VCaP (cell line): ENCODE results near the gene NEU4.

Source experiments
- H3K27ac ChIP-seq: fragments of 450-650 bp; 2 replicates; pipeline ENCODE4 v1.5.1; 2017
- TF ChIP-seq, protein P1 (sequence below): fragments of 450-650 bp; conservative IDR thresholded peaks from 2 replicates; pipeline ENCODE4 v1.5.1; 2017; ENCODE audit warnings: mild to moderate bottlenecking, moderate library complexity

Gene NEU4

DNA sequence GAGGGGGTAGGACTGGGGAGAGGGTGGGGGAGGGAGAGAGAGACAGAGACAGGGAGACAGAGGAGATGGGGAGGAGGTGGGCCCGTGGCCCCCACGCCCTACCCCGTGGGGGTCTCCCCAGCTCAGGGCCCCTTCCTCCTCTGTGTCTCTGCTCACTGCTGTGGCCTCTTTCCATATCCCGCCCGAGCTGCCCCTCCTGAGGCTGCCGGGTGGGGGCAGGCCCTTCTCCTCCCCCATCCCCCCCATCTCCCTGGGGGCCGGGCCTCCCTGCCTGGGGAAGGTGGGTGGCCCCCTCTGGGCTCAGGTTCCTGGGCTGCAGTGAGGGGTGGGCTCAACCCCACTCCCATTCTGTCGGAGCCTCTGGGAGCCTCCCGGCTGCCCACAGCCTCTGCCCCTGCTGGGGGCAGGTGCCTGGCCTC lies 50.0 kb downstream of the NEU4 start:
- H3K27ac ChIP-seq, result no peak overlapping the region
- TF ChIP-seq, protein P1, sequence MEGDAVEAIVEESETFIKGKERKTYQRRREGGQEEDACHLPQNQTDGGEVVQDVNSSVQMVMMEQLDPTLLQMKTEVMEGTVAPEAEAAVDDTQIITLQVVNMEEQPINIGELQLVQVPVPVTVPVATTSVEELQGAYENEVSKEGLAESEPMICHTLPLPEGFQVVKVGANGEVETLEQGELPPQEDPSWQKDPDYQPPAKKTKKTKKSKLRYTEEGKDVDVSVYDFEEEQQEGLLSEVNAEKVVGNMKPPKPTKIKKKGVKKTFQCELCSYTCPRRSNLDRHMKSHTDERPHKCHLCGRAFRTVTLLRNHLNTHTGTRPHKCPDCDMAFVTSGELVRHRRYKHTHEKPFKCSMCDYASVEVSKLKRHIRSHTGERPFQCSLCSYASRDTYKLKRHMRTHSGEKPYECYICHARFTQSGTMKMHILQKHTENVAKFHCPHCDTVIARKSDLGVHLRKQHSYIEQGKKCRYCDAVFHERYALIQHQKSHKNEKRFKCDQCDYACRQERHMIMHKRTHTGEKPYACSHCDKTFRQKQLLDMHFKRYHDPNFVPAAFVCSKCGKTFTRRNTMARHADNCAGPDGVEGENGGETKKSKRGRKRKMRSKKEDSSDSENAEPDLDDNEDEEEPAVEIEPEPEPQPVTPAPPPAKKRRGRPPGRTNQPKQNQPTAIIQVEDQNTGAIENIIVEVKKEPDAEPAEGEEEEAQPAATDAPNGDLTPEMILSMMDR, result no peak

DNA sequence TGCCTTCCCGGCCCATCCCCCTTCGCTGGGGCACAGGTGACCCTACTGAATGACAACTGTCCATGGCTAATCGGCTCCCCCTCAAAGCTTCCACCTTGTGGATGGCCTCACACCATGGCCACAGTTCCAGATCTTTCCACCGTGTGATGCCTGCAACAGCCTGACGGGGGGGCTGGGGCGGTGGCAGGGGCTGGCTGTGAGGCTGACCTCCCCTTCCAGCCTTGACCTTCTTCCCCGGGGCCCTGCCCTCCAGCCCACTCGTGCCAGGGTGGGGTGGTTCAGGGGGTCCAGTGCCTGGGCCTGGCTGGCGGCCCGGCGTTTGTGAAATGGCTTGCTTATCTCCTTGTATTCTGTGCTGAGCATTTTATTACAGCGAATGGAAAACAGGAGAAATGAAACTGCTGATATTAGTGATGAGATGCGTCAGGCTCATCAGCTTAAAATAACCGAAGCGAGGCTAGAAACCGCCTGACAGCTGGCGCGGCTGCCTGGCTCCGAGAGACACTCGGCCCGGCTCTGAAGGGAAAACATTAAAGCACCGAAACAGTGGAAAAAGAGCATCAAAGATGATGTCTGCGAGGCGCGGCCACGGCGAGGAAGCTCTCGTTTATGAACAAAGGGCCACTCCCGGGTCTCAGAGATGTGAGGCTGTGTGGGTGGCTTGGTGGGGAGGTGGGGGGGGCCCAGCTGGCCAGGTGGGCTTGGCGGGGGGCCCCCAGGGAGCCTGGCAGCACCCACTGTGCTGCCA lies 50.6 kb downstream of the NEU4 start:
- no peak overlapping the region for H3K27ac ChIP-seq
- TF ChIP-seq, protein P1, result no peak; the same call in 1 of the 2 replicates

DNA sequence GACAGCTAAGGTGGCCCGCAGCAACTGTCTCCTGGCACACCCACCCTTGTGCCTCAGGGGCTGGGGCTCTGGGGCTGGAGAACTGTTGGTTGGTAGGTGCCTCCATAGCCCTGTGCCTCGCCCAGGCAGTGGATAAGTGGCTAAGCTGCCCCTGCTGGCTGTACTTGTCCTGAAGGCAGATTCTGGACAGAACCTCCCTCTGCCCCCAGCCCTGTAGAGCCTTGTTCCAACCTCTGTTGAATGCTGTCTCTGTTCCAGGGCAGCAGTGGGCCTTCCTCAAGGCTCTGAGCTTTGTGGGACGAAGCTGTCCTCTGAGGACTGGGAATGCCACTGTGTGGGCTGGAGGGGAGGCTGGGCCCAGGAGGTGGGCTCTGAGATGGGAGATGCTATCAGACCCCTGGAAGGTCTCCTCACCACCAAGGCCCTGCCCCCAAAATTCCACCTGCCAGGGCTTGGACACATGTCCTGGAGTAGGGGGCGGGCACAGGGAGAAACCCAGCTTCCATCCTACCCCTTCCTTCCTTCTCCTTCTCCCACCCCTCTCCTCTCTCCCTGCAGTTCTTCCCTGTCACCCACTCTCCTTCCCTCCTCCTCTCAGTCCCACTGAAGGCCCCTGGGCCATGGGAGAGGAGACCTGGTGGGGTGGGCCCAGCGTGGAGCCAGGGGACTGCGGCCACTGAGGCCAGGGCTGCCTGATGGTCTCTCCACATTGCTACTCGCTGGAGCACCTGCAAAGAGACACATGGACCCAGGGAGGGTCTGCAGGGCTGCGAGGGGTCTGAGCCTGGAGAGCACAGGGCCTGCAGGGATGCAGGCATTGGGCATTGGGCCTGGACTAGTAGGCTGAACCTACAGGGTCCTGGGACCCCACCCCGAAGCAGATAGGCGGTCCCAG lies 51.4 kb downstream of the NEU4 start:
- TF ChIP-seq, protein P1, result no peak
- no peak overlapping the region for H3K27ac ChIP-seq

DNA sequence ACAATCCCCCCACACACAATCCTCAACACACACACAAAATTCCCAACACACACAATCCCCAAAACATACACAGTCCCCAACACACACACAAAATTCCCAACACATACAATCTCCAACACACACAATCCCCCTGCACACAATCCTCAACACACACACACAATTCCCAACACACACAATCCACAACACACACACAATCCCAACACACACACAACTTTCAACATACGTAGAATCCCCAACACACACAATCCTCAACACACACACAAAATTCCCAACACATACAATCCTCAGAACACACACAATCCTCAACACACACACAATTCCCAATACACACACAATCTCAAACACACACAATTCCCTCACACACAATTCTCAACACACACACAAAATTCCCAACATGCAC lies 52.3 kb downstream of the NEU4 start:
- no peak overlapping the region for H3K27ac ChIP-seq
- TF ChIP-seq, protein P1, result no peak

DNA sequence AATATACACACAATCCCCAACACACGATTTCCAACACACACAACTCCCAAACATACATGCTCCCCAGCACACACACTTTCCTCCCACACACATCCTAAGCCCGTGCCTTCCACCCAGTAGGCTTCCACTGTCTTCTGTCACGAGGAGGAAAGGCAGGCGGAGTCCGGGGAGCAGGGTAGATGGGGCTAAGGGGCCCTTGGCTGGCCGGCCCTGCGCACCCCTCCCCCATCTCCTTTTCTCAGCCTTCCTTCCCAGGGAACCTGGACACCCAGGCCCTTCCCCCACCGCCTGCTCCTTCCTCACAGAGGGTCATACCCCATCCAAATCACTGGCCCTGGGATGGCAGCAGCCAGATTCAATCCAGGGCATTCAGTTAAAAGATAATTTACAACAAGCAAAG lies 53.1 kb downstream of the NEU4 start:
- TF ChIP-seq, protein P1, result no peak
- H3K27ac ChIP-seq, result no peak overlapping the region

DNA sequence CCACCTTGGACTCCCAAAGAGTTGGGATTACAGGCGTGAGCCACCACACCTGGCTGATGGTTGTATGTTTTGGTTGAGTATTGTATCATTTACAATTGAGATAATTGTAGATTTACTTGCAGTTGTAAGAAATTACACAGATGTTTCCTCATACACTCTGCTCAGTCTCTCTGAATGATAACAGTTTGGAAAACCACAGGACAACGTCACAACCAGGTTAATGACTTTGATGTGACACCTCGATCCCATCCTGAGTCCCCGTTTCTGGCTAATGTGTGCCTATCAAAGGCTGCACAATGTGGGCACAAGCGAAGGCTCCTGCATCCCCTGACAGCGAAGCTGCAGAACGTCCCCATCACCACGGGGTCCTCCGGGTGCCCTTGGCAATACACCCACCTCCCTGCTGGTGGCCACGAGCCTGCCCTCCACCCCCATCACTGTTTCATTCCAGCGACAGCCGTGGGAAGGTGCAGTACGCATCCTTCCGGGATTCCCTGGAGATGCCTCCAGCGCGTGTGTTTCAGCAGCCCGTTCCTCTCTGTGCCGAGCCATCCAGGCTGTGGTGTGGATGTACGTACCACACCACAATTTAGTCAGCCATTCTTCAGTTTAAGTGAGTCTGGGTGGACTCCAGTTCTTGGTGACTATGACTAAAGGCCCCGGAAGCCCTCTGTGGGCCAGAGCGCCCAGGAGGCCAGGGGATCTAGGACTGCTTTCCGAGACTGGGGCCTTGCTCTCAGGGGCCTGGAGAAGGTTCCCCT lies 54.0 kb downstream of the NEU4 start:
- TF ChIP-seq, protein P1, result no peak
- no peak overlapping the region for H3K27ac ChIP-seq

DNA sequence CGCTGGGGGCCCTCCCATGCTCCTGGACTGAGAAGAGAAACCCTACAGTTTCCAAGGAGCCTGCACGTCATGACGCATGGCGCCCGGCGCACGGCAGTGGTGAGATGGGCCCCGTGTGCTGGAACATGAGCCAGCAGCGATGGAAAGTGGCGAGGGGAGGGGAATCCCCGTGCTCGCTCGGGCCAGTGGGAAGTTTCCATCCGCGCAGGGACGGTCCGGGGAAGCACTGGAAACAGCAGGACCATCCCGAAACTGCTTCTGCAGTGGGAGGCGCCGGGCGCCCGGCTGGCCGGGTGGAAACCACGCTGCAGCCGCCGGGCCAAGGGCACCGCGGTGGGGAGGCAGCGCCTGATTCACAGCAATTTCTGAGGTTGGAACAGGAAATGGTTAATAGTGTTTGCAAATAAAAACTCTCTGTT lies 54.6 kb downstream of the NEU4 start:
- no peak overlapping the region for H3K27ac ChIP-seq

More for the DNA sequence above, 54.6 kb downstream of the NEU4 start:
- TF ChIP-seq, protein P1, result no peak
